HG03045 (cell line): ENCODE results near the gene EPB41.

ENCODE experiments used
- ATAC-seq: cut with Tn5 transposase; IDR thresholded peaks from one replicate; pipeline ENCODE4 v1.9.1; 2021; ENCODE audit warnings: mild to moderate bottlenecking, moderate library complexity; ENCODE audit not compliant: unreplicated experiment

EPB41 gene

DNA sequence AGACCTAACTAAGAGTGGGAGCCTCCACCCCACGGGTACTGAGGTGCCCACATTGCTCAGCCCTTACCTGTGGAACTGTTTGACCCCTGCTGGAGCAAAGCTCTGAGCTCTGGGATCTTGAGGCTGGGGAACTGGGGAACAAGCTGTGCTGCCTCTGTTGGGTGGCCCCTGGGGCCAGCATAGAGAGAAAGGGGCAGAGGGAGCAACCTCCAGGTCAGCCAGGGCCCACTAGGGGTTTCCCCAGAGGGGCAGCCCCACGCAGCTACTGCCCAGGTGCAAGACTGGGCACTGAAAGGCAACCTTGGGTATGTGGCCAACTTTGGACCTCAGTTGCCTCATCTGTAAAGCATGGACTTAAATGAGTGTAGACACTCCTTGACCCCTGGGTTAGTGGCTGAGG is 23.5 kb upstream of the EPB41 start:
- ATAC-seq = no peak

DNA sequence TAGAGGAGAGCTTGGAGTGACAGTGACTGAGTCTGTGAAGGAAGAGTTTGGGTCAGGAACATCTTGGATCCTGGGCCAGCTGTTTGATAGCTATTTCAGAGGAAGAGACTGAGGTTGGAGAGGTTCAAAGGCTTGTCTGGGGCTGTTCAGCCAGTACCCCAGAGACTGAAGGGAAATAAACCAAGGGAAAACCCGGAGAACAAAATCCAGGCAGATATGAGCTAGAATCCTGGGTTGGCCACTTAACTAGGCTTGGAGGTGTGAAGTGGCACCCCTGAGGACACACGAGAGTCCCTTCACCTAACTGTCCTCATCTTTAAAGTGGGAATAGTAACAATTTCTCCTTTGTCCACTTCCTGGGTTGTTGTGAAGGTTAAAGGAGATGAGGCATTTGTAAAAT is 23.1 kb upstream of the EPB41 start:
- ATAC-seq = no peak

DNA sequence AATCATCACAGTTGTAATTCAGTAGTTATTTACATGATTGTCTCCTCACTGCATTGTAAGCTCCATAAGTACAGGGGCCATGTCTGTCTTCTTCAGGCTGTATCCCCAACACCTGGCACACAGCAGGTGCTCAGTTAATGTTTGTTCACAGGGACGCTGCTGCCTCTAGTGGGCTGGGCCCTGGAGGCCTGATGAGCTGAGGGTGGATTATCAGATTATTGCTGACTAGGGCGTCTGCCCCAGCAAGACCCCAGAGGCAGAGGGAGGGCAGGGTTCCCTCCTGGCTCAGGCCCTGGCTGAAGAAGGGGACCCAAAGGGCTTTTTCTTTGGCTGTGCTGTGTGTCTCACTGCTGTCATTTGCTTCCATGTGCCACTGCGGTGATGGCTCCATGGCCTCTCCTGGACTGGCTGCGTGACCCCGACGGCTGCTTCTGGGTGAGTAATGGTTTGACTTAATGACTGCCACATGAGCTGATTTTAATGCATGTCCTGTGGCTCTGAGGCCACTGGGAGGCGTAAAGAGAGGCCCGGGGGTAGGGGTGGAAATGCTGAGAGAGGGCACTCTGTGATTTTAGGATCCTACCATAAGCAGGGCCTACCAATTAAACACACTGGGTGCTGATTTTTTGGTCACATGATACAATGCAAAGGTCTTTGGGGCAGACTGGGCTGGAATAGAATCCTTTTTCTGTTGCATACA is 20.8 kb upstream of the EPB41 start:
- no peak for ATAC-seq

DNA sequence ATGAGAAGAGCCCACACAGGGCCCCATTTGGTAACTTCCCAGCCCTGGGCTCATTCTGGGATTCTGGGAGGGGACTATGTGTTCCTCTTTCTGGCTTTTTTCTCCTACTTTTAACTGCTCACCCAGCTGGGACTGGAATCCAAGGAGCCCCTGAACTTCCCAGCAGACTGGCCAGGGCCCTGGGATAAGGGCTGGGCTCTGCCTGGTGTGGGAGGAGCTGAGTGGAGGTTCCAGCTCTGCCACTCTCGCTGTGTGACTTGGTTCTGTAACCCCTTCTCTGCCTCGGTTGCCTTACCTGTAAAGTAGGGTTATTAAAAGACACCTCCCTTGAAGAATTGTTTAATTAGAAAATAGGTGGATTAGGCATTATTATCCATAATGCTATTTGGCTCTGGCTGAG is 19.6 kb upstream of the EPB41 start:
- ATAC-seq = no peak

DNA sequence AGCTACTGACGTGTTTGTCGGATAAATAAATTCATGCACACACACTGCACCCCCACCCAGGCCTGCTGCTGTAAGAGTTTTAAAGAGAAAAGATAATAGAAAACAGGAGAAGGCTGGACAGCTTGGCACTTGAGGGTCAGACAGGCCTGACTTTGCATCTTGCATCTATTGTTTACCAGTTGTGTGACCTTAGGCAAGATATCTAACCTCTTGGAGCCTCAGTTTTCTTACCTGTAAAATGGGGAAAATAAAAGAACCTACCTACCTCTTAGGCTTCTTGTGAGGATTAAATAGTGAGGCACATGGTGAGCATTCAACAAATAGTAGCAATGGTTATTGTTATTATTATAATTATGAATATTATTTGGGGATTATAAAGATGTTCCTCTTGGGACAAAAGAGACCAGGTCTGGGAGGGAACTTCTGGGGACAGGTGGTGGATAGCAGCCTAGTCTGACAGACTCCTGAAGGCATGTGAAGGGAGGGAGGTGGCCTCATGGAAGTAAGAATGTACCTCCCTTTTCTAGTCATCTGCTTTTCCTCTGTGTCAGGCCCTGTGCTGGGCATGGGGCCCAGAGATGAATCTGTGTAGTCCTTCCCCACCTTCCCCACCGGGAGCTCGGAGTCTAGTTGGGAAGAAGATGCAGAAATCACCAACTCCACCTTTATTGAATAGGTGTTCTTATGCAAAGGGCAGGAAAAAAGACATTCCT is 18.3 kb upstream of the EPB41 start:
- ATAC-seq = no peak

DNA sequence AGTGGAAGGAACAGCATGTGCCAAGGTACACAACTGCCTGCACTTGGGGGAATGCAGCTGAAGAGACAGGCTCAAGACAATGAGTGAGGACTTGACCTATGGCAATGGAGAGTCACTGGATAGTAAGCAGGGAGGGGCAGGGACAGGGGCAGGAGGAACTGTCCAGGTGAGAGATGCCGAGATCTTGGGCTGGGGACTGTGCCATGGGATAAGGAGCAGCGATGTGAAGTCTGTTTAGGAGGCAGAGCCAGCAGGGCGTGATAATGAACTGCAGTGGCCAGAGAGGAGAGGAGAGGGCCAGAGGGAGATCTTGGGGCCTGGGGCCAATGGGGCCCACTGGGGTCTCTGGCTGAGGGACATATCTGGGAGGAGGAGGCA is 17.8 kb upstream of the EPB41 start:
- no peak for ATAC-seq

DNA sequence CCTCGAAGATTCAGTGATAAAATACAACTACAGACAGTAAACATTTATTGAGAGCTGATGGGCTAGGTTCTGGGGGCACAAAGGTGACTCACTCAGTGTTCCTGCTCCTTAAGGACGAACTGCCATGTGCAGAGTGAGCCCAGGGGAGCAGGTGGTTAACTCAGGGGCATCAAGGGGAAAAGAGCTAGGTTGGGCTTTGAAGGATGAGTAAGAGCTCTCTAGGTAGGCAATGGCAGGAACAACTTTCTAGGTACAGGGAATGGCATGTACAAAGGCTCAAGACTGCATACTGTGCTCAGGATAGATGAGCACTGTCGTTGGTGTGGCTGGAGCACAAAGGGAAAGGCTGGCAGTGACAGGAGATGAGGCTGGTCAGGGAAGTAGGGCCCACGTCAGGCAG is 16.6 kb upstream of the EPB41 start:
- no peak for ATAC-seq

DNA sequence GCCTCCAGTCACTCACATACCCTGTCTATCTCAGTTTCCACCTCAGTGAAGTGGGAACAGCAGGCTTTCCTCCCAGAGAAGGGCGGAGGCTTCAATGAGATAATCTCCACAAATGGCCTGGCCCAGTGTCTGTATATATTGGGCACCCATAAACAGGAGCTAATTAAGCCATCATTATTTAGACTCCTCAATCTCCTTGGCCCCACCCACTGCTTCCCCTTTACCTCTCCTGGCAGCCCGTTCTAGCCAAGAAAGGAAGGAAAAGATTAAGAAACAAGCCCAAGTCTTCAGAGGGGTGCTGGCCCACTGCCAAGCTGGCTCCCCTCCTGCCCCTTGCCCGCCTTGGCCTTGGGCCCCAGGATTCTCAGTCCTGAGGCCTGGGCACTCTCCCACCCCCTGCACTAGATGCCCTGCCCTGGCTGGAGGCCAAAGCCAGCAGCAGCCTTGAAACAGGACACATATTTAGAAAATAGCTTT is 15.9 kb upstream of the EPB41 start:
- no peak for ATAC-seq

DNA sequence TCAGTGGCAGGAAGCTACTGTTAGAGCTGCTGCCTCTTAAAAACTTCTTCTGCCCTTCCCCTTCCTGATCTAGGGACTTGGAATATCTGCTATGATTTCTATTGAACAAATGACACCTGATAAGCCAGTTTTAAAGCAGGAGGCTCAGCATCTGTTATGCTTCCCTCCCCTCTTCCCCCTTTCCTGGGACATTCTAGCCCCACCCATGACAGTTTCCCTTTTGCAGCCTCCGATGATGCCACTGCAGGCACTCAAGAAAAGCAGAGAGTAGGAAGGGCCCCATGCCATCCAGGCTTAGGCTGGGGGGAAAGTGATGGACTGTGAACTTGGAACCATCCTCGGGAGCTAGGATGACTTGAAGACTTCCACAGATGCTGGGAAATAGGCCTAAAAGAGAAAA is 15.1 kb upstream of the EPB41 start:
- no peak for ATAC-seq

DNA sequence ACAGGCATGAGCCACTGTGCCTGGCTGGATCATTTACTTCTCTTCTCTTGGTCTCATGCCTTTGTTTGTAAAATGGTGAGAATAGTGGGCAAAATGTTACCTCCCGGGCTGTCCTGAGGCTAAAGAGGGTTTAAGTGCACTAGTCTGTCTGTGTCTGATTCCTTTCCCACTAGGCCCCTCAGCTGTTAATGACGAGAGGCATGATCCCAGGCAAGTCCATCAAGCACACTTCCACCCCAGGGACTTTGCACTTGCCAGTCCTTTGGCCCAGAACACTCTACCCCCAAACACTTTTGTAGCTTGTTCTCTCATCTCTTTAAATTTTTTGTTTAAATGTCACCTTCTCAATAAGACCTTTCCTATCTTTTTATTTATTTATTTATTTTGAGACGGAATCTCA is 13.8 kb upstream of the EPB41 start:
- ATAC-seq = no peak

DNA sequence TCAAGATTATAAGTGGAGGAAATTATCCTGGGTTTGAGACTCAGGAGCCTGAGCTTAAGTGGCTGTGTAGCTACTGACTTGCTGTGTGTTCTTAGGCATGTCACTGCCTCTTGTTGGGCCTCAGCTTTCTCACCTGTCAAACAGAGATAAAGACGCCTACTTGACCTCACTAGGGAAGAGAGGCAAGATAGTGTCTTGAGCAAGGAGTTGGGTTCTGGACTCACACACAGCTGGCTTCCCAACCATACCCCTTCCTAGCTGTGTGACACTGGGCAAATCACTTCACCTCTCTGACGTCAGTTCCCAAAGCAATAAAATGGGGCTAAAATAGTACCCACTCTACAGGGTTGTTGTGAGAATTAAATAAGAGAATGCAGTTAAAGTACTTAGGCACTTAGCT is 11.6 kb upstream of the EPB41 start:
- no peak for ATAC-seq

DNA sequence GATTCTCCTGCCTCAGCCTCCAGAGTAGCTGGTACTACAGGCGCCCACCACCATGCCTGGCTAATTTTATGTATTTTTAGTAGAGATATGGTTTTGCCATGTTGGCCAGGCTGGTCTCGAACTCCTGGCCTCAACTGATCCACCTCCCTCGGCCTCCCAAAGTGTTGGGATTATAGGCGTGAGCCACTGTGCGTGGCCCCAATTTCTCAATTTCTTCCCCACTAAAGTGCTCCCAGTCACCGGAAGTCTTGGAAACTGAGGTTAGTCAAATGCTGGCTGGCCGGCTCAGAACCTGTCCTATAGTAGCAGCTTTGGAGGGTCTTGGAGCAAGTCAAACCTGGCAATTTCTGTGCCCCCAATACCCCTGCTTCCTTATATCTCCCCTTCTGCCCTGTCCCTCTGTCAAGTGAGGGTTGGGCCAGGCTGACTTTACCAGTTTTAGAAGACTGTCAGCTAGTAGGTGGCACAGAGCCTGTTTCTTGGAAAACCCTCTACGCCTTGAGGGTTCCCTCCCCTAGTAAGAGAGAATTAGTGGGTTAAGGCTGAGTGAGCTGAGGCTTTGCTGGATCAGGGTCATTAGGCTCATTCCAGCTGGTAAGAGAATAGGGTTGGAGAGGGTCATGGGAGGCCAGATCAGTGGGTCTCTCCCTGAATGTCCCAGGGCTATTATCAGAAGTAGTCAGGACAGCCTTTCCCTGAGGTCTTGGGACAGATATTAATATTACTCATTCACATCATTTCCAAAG is 8.3 kb upstream of the EPB41 start:
- no peak for ATAC-seq

DNA sequence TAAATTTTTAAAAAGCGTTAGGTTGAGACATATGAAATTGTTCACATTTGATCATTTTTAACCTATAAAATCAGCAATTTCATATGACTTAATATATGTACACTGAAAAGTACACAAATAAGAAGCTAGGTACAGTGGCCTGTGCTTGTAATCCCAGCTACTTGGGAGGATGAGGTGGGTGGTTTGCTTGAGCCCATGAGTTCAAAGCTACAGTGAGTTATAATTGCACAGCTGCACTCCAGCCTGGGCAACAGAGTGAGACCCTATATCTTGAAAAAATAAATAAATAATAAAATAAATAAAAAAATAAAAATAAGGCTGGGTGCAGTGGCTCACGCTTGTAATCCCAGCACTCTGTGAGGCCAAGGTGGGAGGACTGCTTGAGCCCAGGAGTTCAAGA is 5.2 kb upstream of the EPB41 start:
- ATAC-seq = no peak

DNA sequence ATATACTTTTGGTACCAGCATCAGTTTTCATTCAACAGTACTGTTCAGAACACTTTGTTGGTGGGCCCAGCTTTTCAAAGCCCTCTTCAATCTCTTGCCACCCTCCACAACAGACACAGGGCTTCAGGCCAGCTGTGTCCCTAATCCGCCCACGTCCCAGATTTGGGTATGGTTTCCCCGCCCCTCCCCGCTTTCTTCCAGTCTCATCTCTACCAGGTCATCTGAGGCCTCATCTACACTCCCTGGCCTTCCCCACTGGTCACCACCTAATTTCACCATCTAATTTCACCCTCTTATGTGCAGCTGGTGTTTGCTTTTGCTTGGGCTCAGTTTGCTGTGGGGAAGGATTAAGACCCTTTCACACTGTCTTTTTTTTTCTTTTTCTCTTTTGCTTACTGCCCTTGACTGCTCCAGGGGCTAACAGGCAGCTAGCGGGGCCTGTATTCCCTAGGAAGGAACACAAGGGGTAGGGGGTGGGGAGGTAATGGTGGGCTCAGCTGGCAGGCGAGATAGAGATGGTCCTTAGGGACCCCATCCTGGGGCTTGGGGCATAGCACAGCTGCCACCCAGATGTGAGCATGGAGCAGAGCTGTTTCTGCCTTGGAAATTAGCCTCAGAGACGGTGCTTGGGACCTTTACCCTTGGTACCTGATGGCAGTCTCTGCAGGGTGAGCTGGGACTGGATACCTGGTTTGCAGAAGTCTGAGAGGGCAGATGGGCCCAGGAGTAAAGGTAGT is 3.8 kb upstream of the EPB41 start:
- ATAC-seq = no peak

DNA sequence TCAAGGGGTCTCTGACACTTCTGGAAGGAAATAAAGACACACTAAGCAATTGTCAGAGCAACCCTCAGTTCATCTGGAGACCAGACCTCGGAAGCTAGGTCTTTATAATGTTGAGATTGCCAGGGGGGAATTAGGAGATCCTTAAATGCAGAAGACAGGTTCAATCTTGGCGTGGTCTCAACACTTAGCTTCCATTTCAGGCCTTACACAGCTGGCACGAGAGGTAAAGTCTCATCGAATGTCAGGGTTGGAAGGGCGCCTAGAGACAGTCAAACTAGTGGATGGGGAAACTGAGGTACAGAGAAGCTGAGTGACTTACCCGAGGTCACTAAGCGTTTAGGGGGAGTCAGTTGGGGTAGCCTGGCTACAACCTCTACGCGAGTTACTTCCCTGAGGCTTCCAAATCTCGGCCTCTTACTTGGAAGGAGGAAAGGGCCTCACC is 562 bp upstream of the EPB41 start:
- ATAC-seq = no peak

DNA sequence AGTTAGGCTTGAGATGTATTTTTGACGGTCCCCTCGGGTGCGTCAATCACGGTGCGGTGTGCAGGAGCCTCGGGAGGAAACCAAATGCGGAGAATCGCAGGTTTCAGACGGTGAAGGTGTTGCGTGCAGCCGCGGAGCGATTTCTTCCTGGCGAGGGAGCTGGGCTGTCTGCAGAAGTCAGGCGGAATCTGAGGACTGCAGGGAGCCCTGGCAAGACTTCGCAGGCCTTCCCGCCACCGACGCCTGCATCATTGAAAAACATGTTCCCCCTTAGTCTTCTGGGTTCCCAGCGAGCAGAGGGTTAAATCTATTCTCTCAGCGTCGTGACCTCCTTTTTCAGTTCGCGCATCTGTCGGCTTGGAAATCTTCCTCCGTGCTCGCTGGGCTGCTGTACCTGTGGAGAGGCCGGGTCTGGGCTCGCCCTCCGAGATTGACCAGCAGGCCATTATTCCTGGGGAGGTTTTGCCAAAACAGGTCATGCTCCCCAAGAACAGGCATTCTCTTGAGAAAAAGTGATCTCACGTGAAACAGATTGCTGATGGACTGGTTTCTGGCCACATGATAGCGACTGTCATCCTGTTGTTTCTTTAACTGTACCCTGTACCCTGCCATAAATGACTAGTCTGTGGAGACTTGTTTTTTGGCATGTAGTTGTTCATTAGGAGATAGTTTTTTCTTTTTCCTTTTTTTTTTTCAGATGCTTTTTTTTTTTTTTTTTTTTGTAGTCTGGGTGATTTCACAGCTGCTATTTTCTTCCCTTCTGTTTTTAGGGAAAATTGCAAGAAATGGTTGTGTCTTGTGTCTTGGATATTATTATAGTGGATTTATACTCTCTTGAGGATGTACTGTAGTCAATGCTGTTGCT is 894 bp downstream of the EPB41 start:
- ATAC-seq = peak; percentile 7

DNA sequence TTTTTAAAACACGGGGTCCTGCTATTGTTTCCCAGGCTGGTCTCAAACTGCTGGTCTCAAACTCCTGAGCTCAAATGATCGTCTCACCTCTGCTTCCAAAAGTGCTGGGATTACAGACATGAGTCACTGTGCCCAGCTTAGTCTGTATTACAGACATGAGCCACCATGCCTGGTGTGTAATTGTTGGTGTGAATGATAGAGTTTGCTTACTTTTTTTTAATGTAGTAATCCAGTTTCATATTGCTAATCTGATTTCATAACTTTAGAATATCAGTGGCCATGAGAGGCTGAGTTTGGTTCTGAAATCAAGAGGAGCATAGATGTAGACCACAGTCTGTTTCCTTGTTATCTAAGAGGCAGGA is 3.4 kb downstream of the EPB41 start:
- ATAC-seq = no peak

DNA sequence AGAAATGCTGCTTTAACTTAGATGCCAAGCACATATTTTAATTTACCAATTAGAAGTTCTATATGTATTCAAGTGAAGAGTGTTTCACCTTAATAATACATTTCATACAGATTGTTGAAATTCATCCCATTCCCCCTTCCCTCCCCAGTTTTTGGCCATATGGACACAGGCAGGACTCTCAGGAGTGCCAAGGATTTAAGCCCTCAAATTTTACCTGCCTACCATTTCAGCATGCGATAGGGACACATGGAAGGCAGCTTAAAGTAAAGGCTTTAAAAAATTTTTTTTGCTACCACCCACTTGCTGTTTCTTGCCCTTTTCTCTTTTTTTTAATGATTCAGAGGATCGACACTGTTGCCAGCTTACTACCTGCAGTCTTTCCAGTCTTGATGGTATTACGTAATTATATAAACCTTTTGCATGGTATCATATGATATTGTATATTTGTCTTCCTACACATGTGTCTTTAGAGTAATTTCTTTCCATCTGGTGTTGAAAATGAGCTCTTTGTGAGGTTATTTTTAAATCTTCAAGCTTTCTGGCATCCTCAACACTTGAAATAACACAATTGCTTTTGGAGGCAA is 7.0 kb downstream of the EPB41 start:
- ATAC-seq = no peak

DNA sequence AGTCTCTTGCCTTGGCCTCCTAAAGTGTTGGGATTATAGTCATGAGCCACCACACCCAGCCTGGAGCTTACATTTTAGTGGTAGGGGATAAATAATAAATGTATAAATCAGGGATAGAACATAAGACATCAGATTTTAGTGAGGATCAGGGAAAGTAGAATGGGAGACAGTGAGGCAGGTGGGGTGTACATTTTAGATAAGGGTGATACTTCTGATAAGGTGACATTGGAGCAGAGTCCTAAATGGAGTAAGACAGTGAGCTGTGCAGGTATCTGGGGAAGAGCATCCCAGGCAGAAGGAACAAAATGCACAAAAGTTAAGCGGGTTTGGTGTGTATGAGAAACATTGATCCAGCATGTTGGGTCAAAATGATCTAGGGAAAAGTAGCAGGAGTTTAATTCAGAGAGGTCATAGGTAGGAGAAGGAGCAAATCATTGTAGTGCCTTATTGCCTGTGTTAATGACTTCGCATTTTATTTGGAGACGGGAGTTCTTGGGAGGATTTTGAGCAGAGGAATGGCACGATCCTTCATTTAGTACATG is 11.1 kb downstream of the EPB41 start:
- ATAC-seq = no peak
